Activated CD4-positive, alpha-beta T cell treated with anti-CD3 and anti-CD28 coated beads, Interleukin-2, amount 50 U/mL, for 4 hours (primary cell): ENCODE data around the gene GPR171.

Experiments
- DNase-seq, 2 experiments: peaks; one replicate each; pipeline ENCODE4 v3.0.0-alpha.2; 2020

GPR171 gene

GRCh38 chr3:151171145-151171757 lies 31.8 kb downstream of the GPR171 start:
- no peak for DNase-seq

GRCh38 chr3:151169948-151170679 lies 32.9 kb downstream of the GPR171 start:
- DNase-seq = peak in 1 of 2 experiments; percentile 19

- no peak for DNase-seq
These were observed 33.6 kb downstream of the GPR171 start for GRCh38 chr3:151169262-151169947.

- peak; percentile 84 to 88 for DNase-seq
These were observed 34.5 kb downstream of the GPR171 start for GRCh38 chr3:151168269-151169094.

GRCh38 chr3:151166161-151166560 lies 36.9 kb downstream of the GPR171 start:
- no peak for DNase-seq

- DNase-seq = no peak
These were observed 37.8 kb downstream of the GPR171 start for GRCh38 chr3:151165226-151165625.

GRCh38 chr3:151159806-151160205 lies 43.2 kb downstream of the GPR171 start:
- no peak for DNase-seq

GRCh38 chr3:151156618-151157216 lies 46.3 kb downstream of the GPR171 start:
- no peak for DNase-seq

- no peak for DNase-seq
These were observed 47.4 kb downstream of the GPR171 start for GRCh38 chr3:151155409-151156128.

- no peak for DNase-seq
These were observed 48.5 kb downstream of the GPR171 start for GRCh38 chr3:151154566-151154965.

- no peak for DNase-seq
These were observed 50.4 kb downstream of the GPR171 start for GRCh38 chr3:151152455-151153079.
